T-helper 1 cell treated with Interleukin-12 subunit alpha and Interleukin-12 subunit beta and Interleukin-4 antibody, amounts not matched to agents 30 μg/mL and 1 μg/mL, for 36 hours (primary cell): ENCODE data around the gene ARL14EP.

Experiments
- H3K27ac Mint-ChIP-seq: one replicate; pipeline ENCODE4 v1.8.0; 2021; ENCODE audit warnings: mild to moderate bottlenecking, mixed read lengths
- H3K27me3 Mint-ChIP-seq: one replicate; pipeline ENCODE4 v1.8.0; 2021; ENCODE audit warnings: low read depth, mixed read lengths
- H3K36me3 Mint-ChIP-seq: one replicate; pipeline ENCODE4 v1.8.0; 2021; ENCODE audit warnings: low read depth, mixed read lengths
- H3K4me1 Mint-ChIP-seq: one replicate; pipeline ENCODE4 v1.8.0; 2021; ENCODE audit warnings: low read depth, mixed read lengths
- H3K4me3 Mint-ChIP-seq: one replicate; pipeline ENCODE4 v1.8.0; 2021; ENCODE audit warnings: mild to moderate bottlenecking, moderate library complexity, mixed read lengths
- H3K9me3 Mint-ChIP-seq: one replicate; pipeline ENCODE4 v1.8.0; 2021; ENCODE audit warnings: mixed read lengths

The ARL14EP gene

DNA sequence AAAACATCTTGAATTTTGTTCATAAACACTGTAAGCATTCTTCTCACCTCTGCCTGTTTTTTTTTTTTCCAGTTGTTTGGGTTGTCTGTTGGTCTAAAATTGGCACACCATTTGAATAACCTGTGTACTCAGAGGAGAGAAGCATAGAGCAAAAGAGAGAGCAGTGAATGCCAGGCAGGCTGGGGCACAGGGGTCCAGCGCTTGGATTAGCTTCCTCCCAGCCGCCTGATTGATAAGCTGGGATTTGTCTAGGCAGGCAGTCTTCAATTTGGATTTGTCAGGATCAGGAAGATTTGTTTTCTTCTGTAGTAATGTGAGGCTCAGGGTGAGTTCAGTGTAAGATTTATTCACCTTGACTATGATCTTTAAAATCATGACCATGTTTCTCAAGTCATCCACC lies 59.0 kb downstream of the ARL14EP start:
- no peaks in the 10 kb centered on the region for H3K27me3 Mint-ChIP-seq
- no peaks in the 10 kb centered on the region for H3K36me3 Mint-ChIP-seq

More for the DNA sequence above, 59.0 kb downstream of the ARL14EP start:
- H3K27ac Mint-ChIP-seq = no peak overlapping the region
- no peak overlapping the region for H3K4me3 Mint-ChIP-seq
- H3K4me1 Mint-ChIP-seq = no peaks in the 10 kb centered on the region
- no peaks in the 10 kb centered on the region for H3K9me3 Mint-ChIP-seq
